HL-60 (cell line): ENCODE measurements around the gene FTSJ1.

Experiments
- CTCF ChIP-seq: IDR thresholded peaks from one replicate; pipeline ENCODE4 v1.5.1; 2011; ENCODE audit warnings: low read length, control low read depth, inconsistent platforms; ENCODE audit not compliant: insufficient read depth
- GABPA ChIP-seq: IDR thresholded peaks from 2 replicates; pipeline ENCODE4 v1.6.1; 2012; ENCODE audit warnings: low read depth
- POLR2AphosphoS5 ChIP-seq: IDR thresholded peaks from 2 replicates; pipeline ENCODE4 v1.6.1; 2012; ENCODE audit warnings: low read depth
- REST ChIP-seq: IDR thresholded peaks from 2 replicates; pipeline ENCODE4 v1.6.1; 2012; ENCODE audit warnings: low read depth; ENCODE audit not compliant: insufficient replicate concordance
- SPI1 ChIP-seq: IDR thresholded peaks from 2 replicates; pipeline ENCODE4 v1.6.1; 2012; ENCODE audit warnings: low read depth, mild to moderate bottlenecking, borderline replicate concordance

GRCh38 chrX:48465336-48465933 lies 10.6 kb upstream of the FTSJ1 start:
- TF ChIP-seq CTCF (no peak), POLR2AphosphoS5 (no peak), REST (no peak), SPI1 (no peak), GABPA (no peak)
